HG02610 (cell line): ENCODE results near the gene TGFB1I1.
"Not testable (repeated sequence)": the region's sequence is repeated elsewhere in the genome, so short reads cannot be mapped to it uniquely, and the experiment has no call there.

Experiments
- ATAC-seq: cut with Tn5 transposase; IDR thresholded peaks from one replicate; pipeline ENCODE4 v1.9.1; 2021; ENCODE audit warnings: mild to moderate bottlenecking, moderate library complexity; ENCODE audit not compliant: unreplicated experiment

Gene TGFB1I1

GRCh38 chr16:31508706-31509195 is 36.8 kb downstream of the TGFB1I1 start:
- ATAC-seq = no peak

GRCh38 chr16:31513126-31513525 is 41.2 kb downstream of the TGFB1I1 start:
- ATAC-seq = no peak

- no peak for ATAC-seq
Measured at GRCh38 chr16:31513884-31514283, 41.9 kb downstream of the TGFB1I1 start.

GRCh38 chr16:31517800-31518402 is 45.9 kb downstream of the TGFB1I1 start:
- no peak for ATAC-seq

- ATAC-seq = no peak
Measured at GRCh38 chr16:31519759-31520431, 47.9 kb downstream of the TGFB1I1 start.

GRCh38 chr16:31521368-31521767 is 49.4 kb downstream of the TGFB1I1 start:
- no peak for ATAC-seq

- no peak for ATAC-seq
Measured at GRCh38 chr16:31522071-31522470, 50.1 kb downstream of the TGFB1I1 start.

GRCh38 chr16:31523768-31524167 is 51.8 kb downstream of the TGFB1I1 start:
- ATAC-seq = not testable (repeated sequence)

- no peak for ATAC-seq
Measured at GRCh38 chr16:31525113-31525512, 53.2 kb downstream of the TGFB1I1 start.
